OCI-LY7 (cell line): ENCODE data around the gene BRD1. TPM values are rescaled to one million over a fixed set of nuclear protein-coding genes. Genes with fewer than 3 reads are reported as not detected.

Experiments
- BruUV-seq: library from RNA; stranded (reverse); fragments of 400-500 nt; replicated peaks from 2 replicates; lab custom pipeline; 2021; lab: Mats Ljungman, UMichigan
- CTCF ChIA-PET: fragments of 300-600 bp; sonication (Branson Sonifier 250); formaldehyde crosslinking; loops from one replicate; lab custom pipeline; 2022; ENCODE audit warnings: antibody characterized with exemption; ENCODE audit not compliant: unreplicated experiment; lab: Charles Lee
- POLR2A ChIA-PET: fragments of 300-600 bp; sonication (Branson Sonifier 250); formaldehyde crosslinking; loops from one replicate; lab custom pipeline; 2022; ENCODE audit warnings: antibody characterized with exemption; lab: Charles Lee
- DNase-seq: peaks from one replicate; pipeline ENCODE4 v3.0.0-alpha.2; 2015; ENCODE audit warnings: low spot score
- H2AFZ ChIP-seq: fragments of 200-600 bp; sonication (generic), shearing (Covaris generic); 2 replicates; pipeline ENCODE4 v1.6.1; 2014; ENCODE audit warnings: mild to moderate bottlenecking, antibody characterized with exemption, low read length, moderate library complexity
- H3K27ac ChIP-seq: fragments of 200-600 bp; sonication (generic); 2 replicates; pipeline ENCODE4 v1.5.1; 2014; ENCODE audit warnings: mixed run types, low read depth, mild to moderate bottlenecking, moderate library complexity, low read length, inconsistent platforms; ENCODE audit not compliant: poor library complexity, severe bottlenecking
- H3K36me3 ChIP-seq: fragments of 200-600 bp; sonication (generic); 2 replicates; pipeline ENCODE4 v1.6.1; 2014; ENCODE audit warnings: mild to moderate bottlenecking, antibody characterized with exemption, low read length, moderate library complexity, mixed read lengths; ENCODE audit not compliant: insufficient read depth
- H3K4me1 ChIP-seq: fragments of 200-600 bp; sonication (generic); 2 replicates; pipeline ENCODE4 v1.5.1; 2014; ENCODE audit warnings: mild to moderate bottlenecking, low read length; ENCODE audit not compliant: insufficient read depth, poor library complexity, severe bottlenecking
- H3K4me2 ChIP-seq: fragments of 200-600 bp; sonication (generic); 2 replicates; pipeline ENCODE4 v1.6.1; 2014; ENCODE audit warnings: mild to moderate bottlenecking, low read length
- H3K4me3 ChIP-seq: fragments of 200-600 bp; sonication (generic); 2 replicates; pipeline ENCODE4 v1.5.1; 2014; ENCODE audit warnings: mild to moderate bottlenecking, low read depth, low read length; ENCODE audit not compliant: poor library complexity, severe bottlenecking
- H3K79me2 ChIP-seq: fragments of 200-600 bp; sonication (generic); 2 replicates; pipeline ENCODE4 v1.6.1; 2016; ENCODE audit warnings: low read depth, mild to moderate bottlenecking, low read length, moderate library complexity, mixed read lengths; ENCODE audit not compliant: insufficient read depth
- H3K9me2 ChIP-seq: fragments of 200-600 bp; sonication (generic); 2 replicates; pipeline ENCODE4 v1.6.1; 2016; ENCODE audit warnings: mild to moderate bottlenecking, low read length, mixed read lengths; ENCODE audit not compliant: insufficient read depth
- H3K9me3 ChIP-seq: fragments of 200-600 bp; sonication (generic); 2 replicates; pipeline ENCODE4 v1.6.1; 2014; ENCODE audit warnings: mild to moderate bottlenecking, mixed run types, low read length, mixed read lengths
- H4K20me1 ChIP-seq: fragments of 200-600 bp; sonication (generic); 2 replicates; pipeline ENCODE4 v1.6.1; 2014; ENCODE audit warnings: mild to moderate bottlenecking, antibody characterized with exemption, low read length, moderate library complexity, mixed read lengths; ENCODE audit not compliant: insufficient read depth
- CTCF ChIP-seq: fragments of 200-600 bp; sonication (generic); conservative IDR thresholded peaks from 2 replicates; pipeline ENCODE4 v1.5.1; 2014; ENCODE audit warnings: mild to moderate bottlenecking, antibody characterized with exemption, low read length, moderate library complexity, mixed read lengths
- EZH2phosphoT487 ChIP-seq: fragments of 200-600 bp; sonication (generic); IDR thresholded peaks from 2 replicates; pipeline ENCODE4 v1.6.1; 2018; ENCODE audit warnings: low read depth, borderline replicate concordance, mild to moderate bottlenecking, mixed run types, antibody characterized with exemption, low read length, moderate library complexity, mixed read lengths
- intact Hi-C: fragments of 100-400 bp; cut with micrococcal nuclease; formaldehyde crosslinking; loops from one replicate; pipeline ENCODE4 v1.10.0; 2022; ENCODE audit not compliant: unreplicated experiment
- total RNA-seq, 2 experiments: library from RNA; depleted of rRNA in 1 of 2; stranded (reverse); fragments of >200 nt in 1 of 2; shearing (Covaris generic) in 1 of 2; gene quantifications; 2 replicates each; pipeline ENCODE4 v1.2.3, GENCODE V29; 2014 to 2022

The BRD1 gene
- total RNA-seq, 2 experiments from 2014 or later, result 38.1 to 46.6 TPM

GRCh38 chr22:49820984-49821383 is 6.7 kb downstream of the BRD1 start:
- intact Hi-C loops, result no loop called here
- H3K4me1 ChIP-seq, result peaks cover 8% of the 10 kb centered on the region
- POLR2A ChIA-PET, result no interaction called here
- H3K27ac ChIP-seq, result no peak overlapping the region
- DNase-seq, result no peak
- CTCF ChIA-PET, result no interaction called here
- TF ChIP-seq CTCF (no peak), EZH2phosphoT487 (no peak)
- peaks cover 86% of the 10 kb centered on the region for H3K79me2 ChIP-seq
- H3K4me3 ChIP-seq, result no peak overlapping the region
- no peak overlapping the region for H3K4me2 ChIP-seq
- peaks cover 95% of the 10 kb centered on the region for H3K36me3 ChIP-seq
- BruUV-seq, result no TSS peak
- H2AFZ ChIP-seq, result no peak overlapping the region
- no peaks in the 10 kb centered on the region for H3K9me3 ChIP-seq
- H4K20me1 ChIP-seq, result peaks cover 8% of the 10 kb centered on the region
- no peaks in the 10 kb centered on the region for H3K9me2 ChIP-seq

GRCh38 chr22:49817359-49817758 is 10.3 kb downstream of the BRD1 start:
- Histone ChIP-seq H3K79me2 (peaks cover 88% of the 10 kb centered on the region), H3K4me3 (no peak overlapping the region), H3K9me3 (no peaks in the 10 kb centered on the region), H3K4me1 (no peaks in the 10 kb centered on the region), H3K27ac (no peak overlapping the region), H3K36me3 (peaks cover 93% of the 10 kb centered on the region), H2AFZ (no peak overlapping the region), H3K9me2 (no peaks in the 10 kb centered on the region), H3K4me2 (no peak overlapping the region), H4K20me1 (no peaks in the 10 kb centered on the region; the same call in 1 of the 2 replicates)
- no TSS peak for BruUV-seq
- TF ChIP-seq CTCF, result no peak
- no peak for TF ChIP-seq EZH2phosphoT487
- intact Hi-C loops, result no loop called here
- ChIA-PET POLR2A (no interaction called here), CTCF (no interaction called here)
- no peak for DNase-seq

- BruUV-seq, result no TSS peak
- TF ChIP-seq CTCF (no peak), EZH2phosphoT487 (no peak)
- H3K36me3 ChIP-seq, result peaks cover 87% of the 10 kb centered on the region
- H2AFZ ChIP-seq, result no peak overlapping the region
- no peak overlapping the region for H3K27ac ChIP-seq
- H3K9me3 ChIP-seq, result no peaks in the 10 kb centered on the region
- H3K9me2 ChIP-seq, result no peaks in the 10 kb centered on the region
- no peak overlapping the region for H3K4me3 ChIP-seq
- H3K79me2 ChIP-seq, result peaks cover 88% of the 10 kb centered on the region
- H3K4me1 ChIP-seq, result no peaks in the 10 kb centered on the region
- intact Hi-C loops, result no loop called here
- H3K4me2 ChIP-seq, result no peak overlapping the region
- CTCF ChIA-PET, result no interaction called here
- POLR2A ChIA-PET, result no interaction called here
- no peak for DNase-seq
- peaks cover 7% of the 10 kb centered on the region; the same call in 1 of the 2 replicates for H4K20me1 ChIP-seq
Measured at GRCh38 chr22:49815641-49816091, 12.0 kb downstream of the BRD1 start.
